OCI-LY7 (cell line): ENCODE measurements around the gene FMO2. TPM values are rescaled to one million over a fixed set of nuclear protein-coding genes. Genes with fewer than 3 reads are reported as not detected.
A peak's percentile ranks its signal among the peaks of the same experiment; 100 is the strongest.
"Not testable (repeated sequence)": the region's sequence is repeated elsewhere in the genome, so short reads cannot be mapped to it uniquely, and the experiment has no call there.

ENCODE experiments used
- BruUV-seq: library from RNA; stranded (reverse); fragments of 400-500 nt; replicated peaks from 2 replicates; lab custom pipeline; 2021; lab: Mats Ljungman, UMichigan
- CTCF ChIA-PET: fragments of 300-600 bp; sonication (Branson Sonifier 250); formaldehyde crosslinking; loops from one replicate; lab custom pipeline; 2022; ENCODE audit warnings: antibody characterized with exemption; ENCODE audit not compliant: unreplicated experiment; lab: Charles Lee
- POLR2A ChIA-PET: fragments of 300-600 bp; sonication (Branson Sonifier 250); formaldehyde crosslinking; loops from one replicate; lab custom pipeline; 2022; ENCODE audit warnings: antibody characterized with exemption; lab: Charles Lee
- DNase-seq: peaks from one replicate; pipeline ENCODE4 v3.0.0-alpha.2; 2015; ENCODE audit warnings: low spot score
- H2AFZ ChIP-seq: fragments of 200-600 bp; sonication (generic), shearing (Covaris generic); 2 replicates; pipeline ENCODE4 v1.6.1; 2014; ENCODE audit warnings: mild to moderate bottlenecking, antibody characterized with exemption, low read length, moderate library complexity
- H3K27ac ChIP-seq: fragments of 200-600 bp; sonication (generic); 2 replicates; pipeline ENCODE4 v1.5.1; 2014; ENCODE audit warnings: mixed run types, low read depth, mild to moderate bottlenecking, moderate library complexity, low read length, inconsistent platforms; ENCODE audit not compliant: poor library complexity, severe bottlenecking
- H3K36me3 ChIP-seq: fragments of 200-600 bp; sonication (generic); 2 replicates; pipeline ENCODE4 v1.6.1; 2014; ENCODE audit warnings: mild to moderate bottlenecking, antibody characterized with exemption, low read length, moderate library complexity, mixed read lengths; ENCODE audit not compliant: insufficient read depth
- H3K4me1 ChIP-seq: fragments of 200-600 bp; sonication (generic); 2 replicates; pipeline ENCODE4 v1.5.1; 2014; ENCODE audit warnings: mild to moderate bottlenecking, low read length; ENCODE audit not compliant: insufficient read depth, poor library complexity, severe bottlenecking
- H3K4me2 ChIP-seq: fragments of 200-600 bp; sonication (generic); 2 replicates; pipeline ENCODE4 v1.6.1; 2014; ENCODE audit warnings: mild to moderate bottlenecking, low read length
- H3K4me3 ChIP-seq: fragments of 200-600 bp; sonication (generic); 2 replicates; pipeline ENCODE4 v1.5.1; 2014; ENCODE audit warnings: mild to moderate bottlenecking, low read depth, low read length; ENCODE audit not compliant: poor library complexity, severe bottlenecking
- H3K79me2 ChIP-seq: fragments of 200-600 bp; sonication (generic); 2 replicates; pipeline ENCODE4 v1.6.1; 2016; ENCODE audit warnings: low read depth, mild to moderate bottlenecking, low read length, moderate library complexity, mixed read lengths; ENCODE audit not compliant: insufficient read depth
- H3K9me2 ChIP-seq: fragments of 200-600 bp; sonication (generic); 2 replicates; pipeline ENCODE4 v1.6.1; 2016; ENCODE audit warnings: mild to moderate bottlenecking, low read length, mixed read lengths; ENCODE audit not compliant: insufficient read depth
- H3K9me3 ChIP-seq: fragments of 200-600 bp; sonication (generic); 2 replicates; pipeline ENCODE4 v1.6.1; 2014; ENCODE audit warnings: mild to moderate bottlenecking, mixed run types, low read length, mixed read lengths
- H4K20me1 ChIP-seq: fragments of 200-600 bp; sonication (generic); 2 replicates; pipeline ENCODE4 v1.6.1; 2014; ENCODE audit warnings: mild to moderate bottlenecking, antibody characterized with exemption, low read length, moderate library complexity, mixed read lengths; ENCODE audit not compliant: insufficient read depth
- EZH2phosphoT487 ChIP-seq: fragments of 200-600 bp; sonication (generic); IDR thresholded peaks from 2 replicates; pipeline ENCODE4 v1.6.1; 2018; ENCODE audit warnings: low read depth, borderline replicate concordance, mild to moderate bottlenecking, mixed run types, antibody characterized with exemption, low read length, moderate library complexity, mixed read lengths
- intact Hi-C: fragments of 100-400 bp; cut with micrococcal nuclease; formaldehyde crosslinking; loops from one replicate; pipeline ENCODE4 v1.10.0; 2022; ENCODE audit not compliant: unreplicated experiment
- total RNA-seq, 2 experiments: library from RNA; depleted of rRNA in 1 of 2; stranded (reverse); fragments of >200 nt in 1 of 2; shearing (Covaris generic) in 1 of 2; gene quantifications; 2 replicates each; pipeline ENCODE4 v1.2.3, GENCODE V29; 2014 to 2022
- TF ChIP-seq, protein P1 (sequence below): fragments of 200-600 bp; sonication (generic); conservative IDR thresholded peaks from 2 replicates; pipeline ENCODE4 v1.5.1; 2014; ENCODE audit warnings: mild to moderate bottlenecking, antibody characterized with exemption, low read length, moderate library complexity, mixed read lengths

Gene FMO2
- total RNA-seq, 2 experiments from 2014 or later, result not detected

DNA sequence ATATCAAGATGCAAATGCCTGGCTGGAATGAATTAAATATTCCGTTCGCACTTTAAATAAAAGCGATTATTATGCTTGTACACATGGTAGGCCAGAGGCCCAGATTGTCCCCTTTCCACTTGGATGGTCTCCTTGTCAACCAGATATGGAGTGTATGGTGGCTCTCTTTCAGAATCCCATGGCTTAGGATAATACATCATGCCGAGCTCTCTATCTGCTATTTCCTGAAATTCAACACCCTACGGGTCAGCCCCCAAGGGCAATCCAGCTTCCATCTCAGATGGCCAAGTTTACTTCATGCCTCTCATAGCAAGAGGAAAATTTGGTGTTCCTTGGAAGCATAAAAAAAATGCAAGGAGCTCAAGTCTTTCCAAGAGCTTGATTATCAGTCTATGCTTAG, 37.8 kb downstream of the FMO2 start:
- no peak overlapping the region for H3K27ac ChIP-seq
- H3K4me3 ChIP-seq, result no peak overlapping the region
- H3K36me3 ChIP-seq, result no peaks in the 10 kb centered on the region
- TF ChIP-seq, protein P1, sequence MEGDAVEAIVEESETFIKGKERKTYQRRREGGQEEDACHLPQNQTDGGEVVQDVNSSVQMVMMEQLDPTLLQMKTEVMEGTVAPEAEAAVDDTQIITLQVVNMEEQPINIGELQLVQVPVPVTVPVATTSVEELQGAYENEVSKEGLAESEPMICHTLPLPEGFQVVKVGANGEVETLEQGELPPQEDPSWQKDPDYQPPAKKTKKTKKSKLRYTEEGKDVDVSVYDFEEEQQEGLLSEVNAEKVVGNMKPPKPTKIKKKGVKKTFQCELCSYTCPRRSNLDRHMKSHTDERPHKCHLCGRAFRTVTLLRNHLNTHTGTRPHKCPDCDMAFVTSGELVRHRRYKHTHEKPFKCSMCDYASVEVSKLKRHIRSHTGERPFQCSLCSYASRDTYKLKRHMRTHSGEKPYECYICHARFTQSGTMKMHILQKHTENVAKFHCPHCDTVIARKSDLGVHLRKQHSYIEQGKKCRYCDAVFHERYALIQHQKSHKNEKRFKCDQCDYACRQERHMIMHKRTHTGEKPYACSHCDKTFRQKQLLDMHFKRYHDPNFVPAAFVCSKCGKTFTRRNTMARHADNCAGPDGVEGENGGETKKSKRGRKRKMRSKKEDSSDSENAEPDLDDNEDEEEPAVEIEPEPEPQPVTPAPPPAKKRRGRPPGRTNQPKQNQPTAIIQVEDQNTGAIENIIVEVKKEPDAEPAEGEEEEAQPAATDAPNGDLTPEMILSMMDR, result no peak
- intact Hi-C loops, result loop anchor here (10.0 kb wide), 1 partner anchor 538 kb away; no protein-coding TSS in a partner anchor
- POLR2A ChIA-PET, result interaction anchor here (1.0 kb wide), 1 partner anchor 91 kb away, joined by 3 read pairs; the partner anchor contains the start of gene FMO4
- H3K9me2 ChIP-seq, result no peaks in the 10 kb centered on the region
- no peak overlapping the region for H2AFZ ChIP-seq
- no peak overlapping the region for H3K4me2 ChIP-seq
- no peak for DNase-seq
- CTCF ChIA-PET, result no interaction called here
- no peaks in the 10 kb centered on the region for H4K20me1 ChIP-seq
- H3K9me3 ChIP-seq, result no peaks in the 10 kb centered on the region
- H3K79me2 ChIP-seq, result no peaks in the 10 kb centered on the region
- no TSS peak for BruUV-seq
- H3K4me1 ChIP-seq, result peaks cover 7% of the 10 kb centered on the region

DNA sequence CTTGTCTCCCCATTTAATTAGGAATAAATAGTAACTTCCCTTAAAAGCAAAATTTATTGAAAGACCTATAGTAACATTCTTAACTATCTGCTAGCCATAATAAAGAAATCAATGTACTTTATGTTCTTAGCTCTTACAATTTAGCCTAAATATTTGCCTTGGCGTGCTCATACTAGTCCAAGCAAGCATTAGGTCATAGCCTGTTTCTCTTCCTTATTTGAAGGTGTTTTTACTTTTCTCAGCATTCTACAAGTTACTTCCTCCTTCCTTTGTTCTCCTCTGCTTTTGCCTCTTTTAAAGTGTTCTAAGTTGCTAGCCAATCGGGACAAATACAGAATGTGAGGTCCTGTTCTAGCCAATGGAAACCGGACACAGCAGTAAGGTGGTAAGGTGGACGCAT, 39.2 kb downstream of the FMO2 start:
- H3K4me1 ChIP-seq, H4K20me1 ChIP-seq, H3K4me3 ChIP-seq, H3K4me2 ChIP-seq, H3K9me2 ChIP-seq, DNase-seq, H3K9me3 ChIP-seq, H3K27ac ChIP-seq, H3K79me2 ChIP-seq, POLR2A ChIA-PET, H2AFZ ChIP-seq, CTCF ChIA-PET, BruUV-seq, H3K36me3 ChIP-seq: not testable (repeated sequence)
- intact Hi-C loops, result loop anchor here (10.0 kb wide), 1 partner anchor 539 kb away; no protein-coding TSS in a partner anchor

DNA sequence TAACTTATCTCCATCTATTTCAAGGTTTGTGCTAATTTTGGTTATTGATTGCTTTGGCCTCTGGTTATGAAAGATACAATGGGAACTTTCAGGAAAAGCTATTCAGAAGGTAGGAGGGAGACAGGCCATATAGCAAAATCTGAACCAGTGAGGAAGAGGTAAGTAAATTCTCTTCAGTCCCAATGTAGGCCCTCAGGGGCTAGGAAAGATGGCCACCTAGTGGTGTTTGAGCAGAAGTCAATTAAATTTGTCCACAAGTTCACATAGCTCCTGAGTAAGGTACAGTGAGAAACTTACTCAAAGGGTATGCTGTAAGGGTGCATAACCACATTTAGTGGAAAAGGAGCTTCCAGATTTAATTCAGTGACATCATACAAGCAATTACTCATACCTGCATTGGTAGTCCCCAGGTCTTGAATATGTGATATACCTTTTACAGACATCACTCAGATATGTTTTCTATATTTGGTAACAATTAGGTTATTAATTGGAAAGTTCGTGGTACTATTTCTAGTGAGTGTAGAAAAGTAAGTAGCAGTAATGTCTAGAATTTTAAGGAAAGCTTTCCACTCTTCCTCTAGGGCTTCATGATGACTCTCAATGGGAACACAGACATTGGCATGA, 41.8 kb downstream of the FMO2 start:
- no peaks in the 10 kb centered on the region for H4K20me1 ChIP-seq
- ChIA-PET POLR2A (interaction anchor here (0.6 to 1.7 kb wide), 6 partner anchors 11 to 147 kb away, joined by 3 to 6 read pairs (median 3); no protein-coding TSS in a partner anchor), CTCF (interaction anchor here (0.7 to 1.2 kb wide), 2 partner anchors 87 to 142 kb away, joined by 3 to 9 read pairs; partner anchors contain the start of gene FMO4)
- peaks cover 7% of the 10 kb centered on the region for H3K4me1 ChIP-seq
- H3K36me3 ChIP-seq, result no peaks in the 10 kb centered on the region
- H3K9me2 ChIP-seq, result no peaks in the 10 kb centered on the region
- BruUV-seq, result no TSS peak
- DNase-seq, result peak; percentile 73
- no peak overlapping the region for H3K4me3 ChIP-seq
- H3K79me2 ChIP-seq, result no peaks in the 10 kb centered on the region
- no peak overlapping the region for H2AFZ ChIP-seq
- no peak for TF ChIP-seq EZH2phosphoT487
- TF ChIP-seq, protein P1, result peak; percentile 93
- no peak overlapping the region for H3K27ac ChIP-seq
- no peaks in the 10 kb centered on the region for H3K9me3 ChIP-seq
- H3K4me2 ChIP-seq, result no peak overlapping the region
- intact Hi-C loops, result loop anchor here (5.0 to 10.0 kb wide), 4 partner anchors 85 to 542 kb away; partner anchors contain the start of gene FMO4
